Measurements from ENCODE around the gene TRIM63.

GRCh38 chr1:26005434-26006105, 61.9 kb downstream of the TRIM63 start:
- TF ChIP-seq, protein P1, sequence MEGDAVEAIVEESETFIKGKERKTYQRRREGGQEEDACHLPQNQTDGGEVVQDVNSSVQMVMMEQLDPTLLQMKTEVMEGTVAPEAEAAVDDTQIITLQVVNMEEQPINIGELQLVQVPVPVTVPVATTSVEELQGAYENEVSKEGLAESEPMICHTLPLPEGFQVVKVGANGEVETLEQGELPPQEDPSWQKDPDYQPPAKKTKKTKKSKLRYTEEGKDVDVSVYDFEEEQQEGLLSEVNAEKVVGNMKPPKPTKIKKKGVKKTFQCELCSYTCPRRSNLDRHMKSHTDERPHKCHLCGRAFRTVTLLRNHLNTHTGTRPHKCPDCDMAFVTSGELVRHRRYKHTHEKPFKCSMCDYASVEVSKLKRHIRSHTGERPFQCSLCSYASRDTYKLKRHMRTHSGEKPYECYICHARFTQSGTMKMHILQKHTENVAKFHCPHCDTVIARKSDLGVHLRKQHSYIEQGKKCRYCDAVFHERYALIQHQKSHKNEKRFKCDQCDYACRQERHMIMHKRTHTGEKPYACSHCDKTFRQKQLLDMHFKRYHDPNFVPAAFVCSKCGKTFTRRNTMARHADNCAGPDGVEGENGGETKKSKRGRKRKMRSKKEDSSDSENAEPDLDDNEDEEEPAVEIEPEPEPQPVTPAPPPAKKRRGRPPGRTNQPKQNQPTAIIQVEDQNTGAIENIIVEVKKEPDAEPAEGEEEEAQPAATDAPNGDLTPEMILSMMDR (conservative IDR thresholded peaks at IDR 0.05), result no peak
- TF ChIP-seq EZH2 (IDR thresholded peaks at IDR 0.05; ENCODE audit: low read depth), result no peak

Data from PC-9 (cell line).